K562 (cell line): ENCODE measurements around the gene DNER. TPM values are rescaled to one million over a fixed set of nuclear protein-coding genes. Genes with fewer than 3 reads are reported as not detected.

ENCODE experiments used
- ATAC-seq: fragments of 200-7000 bp; cut with Tn5 transposase; 3 replicates; pipeline ENCODE4 v1.9.1; 2020; ENCODE audit warnings: moderate library complexity
- BruUV-seq: library from RNA; stranded (reverse); fragments of 400-500 nt; replicated peaks from 2 replicates; lab custom pipeline; 2021; lab: Mats Ljungman, UMichigan
- CTCF ChIA-PET: fragments of 300-600 bp; formaldehyde crosslinking; extraction: SDS; loops from one replicate; lab custom pipeline; 2021; ENCODE audit warnings: low intra/inter-chr PET ratio; lab: Yijun Ruan, JAX
- POLR2A ChIA-PET: fragments of 300-600, 350-650 bp; sonication (Branson Sonifier 250); formaldehyde crosslinking; extraction: SDS; loops from one replicate; lab custom pipeline; 2021; ENCODE audit warnings: antibody characterized with exemption, inconsistent platforms; lab: Yijun Ruan, JAX
- DNase-seq, 4 experiments: peaks; one replicate each; pipeline versions ENCODE4 v3.0.0 to v3.0.0-alpha.2; 2011 to 2018; ENCODE audit warnings: low spot score in 3 of 4, mixed read lengths in 3 of 4; ENCODE audit errors: extremely low read depth in 1 of 4
- FAIRE-seq: peaks from 2 replicates; lab custom pipeline; 2011; peaks lifted over from hg19 to GRCh38; lab: Jason Lieb, UNC
- H2AFZ ChIP-seq: 2 replicates; pipeline ENCODE4 v1.6.0; 2011; ENCODE audit warnings: low read depth, low read length, control low read depth, inconsistent platforms
- H3K27ac ChIP-seq: fragments of 200-600 bp; 3 replicates; pipeline ENCODE4 v1.8.0; 2011; ENCODE audit warnings: low read depth, mild to moderate bottlenecking, control low read depth, inconsistent platforms, low read length, moderate library complexity, mixed read lengths; ENCODE audit errors: extremely low read depth
- H3K27me3 ChIP-seq, 2 experiments: fragments of 300-600 bp in 1 of 2; 2 replicates in 1 of 2; 3 replicates in 1 of 2; pipeline versions ENCODE4 v1.6.0 to v1.8.0; 2011; ENCODE audit warnings: inconsistent platforms in 2 of 2, low read length in 2 of 2, mild to moderate bottlenecking in 1 of 2, mixed read lengths in 1 of 2, moderate library complexity in 1 of 2; ENCODE audit not compliant: control insufficient read depth in 2 of 2, insufficient read depth in 2 of 2
- H3K36me3 ChIP-seq: fragments of 300-600 bp; 3 replicates; pipeline ENCODE4 v1.8.0; 2011; ENCODE audit warnings: mild to moderate bottlenecking, low read length, inconsistent platforms; ENCODE audit not compliant: control insufficient read depth, insufficient read depth
- H3K4me1 ChIP-seq, 2 experiments: fragments of 200-600 bp in 1 of 2; replicated peaks in 1 of 2; 2 replicates in 1 of 2; 3 replicates in 1 of 2; pipeline versions ENCODE4 v1.5.1 to v1.8.0; 2011; ENCODE audit warnings: inconsistent platforms in 2 of 2, low read length in 2 of 2, mild to moderate bottlenecking in 1 of 2, mixed read lengths in 1 of 2, moderate library complexity in 1 of 2; ENCODE audit not compliant: control insufficient read depth in 2 of 2, insufficient read depth in 2 of 2
- H3K4me2 ChIP-seq: 2 replicates; pipeline ENCODE4 v1.6.1; 2011; ENCODE audit warnings: low read length, control low read depth, inconsistent platforms, mixed read lengths; ENCODE audit not compliant: insufficient read depth
- H3K4me3 ChIP-seq: fragments of 200-600 bp; sonication (generic), shearing (Covaris generic); 2 replicates; pipeline ENCODE4 v1.5.1; 2016; ENCODE audit warnings: control low read depth, inconsistent platforms
- H3K79me2 ChIP-seq: fragments of 200-600 bp; 3 replicates; pipeline ENCODE4 v1.8.0; 2011; ENCODE audit warnings: low read length, inconsistent platforms; ENCODE audit not compliant: control insufficient read depth, insufficient read depth
- H3K9ac ChIP-seq, 2 experiments: 2 replicates each; pipeline versions ENCODE4 v1.6.0 to v1.6.1; 2011; ENCODE audit warnings: low read depth in 2 of 2, low read length in 2 of 2, control low read depth in 1 of 2, inconsistent platforms in 1 of 2, mild to moderate bottlenecking in 1 of 2, mixed read lengths in 1 of 2; ENCODE audit not compliant: insufficient read depth in 1 of 2
- H3K9me1 ChIP-seq: one replicate; pipeline ENCODE4 v1.6.0; 2011; ENCODE audit warnings: inconsistent platforms, mild to moderate bottlenecking, low read length, moderate library complexity; ENCODE audit not compliant: control insufficient read depth, insufficient read depth
- H3K9me3 ChIP-seq: replicated peaks from 2 replicates; pipeline ENCODE4 v1.5.1; 2011; ENCODE audit warnings: low read depth, low read length, inconsistent platforms; ENCODE audit not compliant: control insufficient read depth, insufficient read depth
- H4K20me1 ChIP-seq: replicated peaks from 2 replicates; pipeline ENCODE4 v1.6.1; 2011; ENCODE audit warnings: low read length, inconsistent platforms, mixed read lengths; ENCODE audit not compliant: control insufficient read depth, insufficient read depth
- MCM2 ChIP-seq: fragments of 450-650 bp; IDR thresholded peaks from 2 replicates; pipeline ENCODE4 v1.6.1; 2017; ENCODE audit warnings: low read depth, mild to moderate bottlenecking
- NR4A1 ChIP-seq, 2 experiments: fragments of 250-450 bp in 1 of 2; fragments of 450-650 bp in 1 of 2; sonication (Bioruptor Pico) in 1 of 2; IDR thresholded peaks; 2 replicates each; pipeline versions ENCODE4 v1.4.0 to v1.6.1; 2016 to 2020; ENCODE audit warnings: mild to moderate bottlenecking in 2 of 2, missing compliant biosample characterization in 1 of 2, missing genetic modification characterization in 1 of 2, moderate library complexity in 1 of 2
- STAT6 ChIP-seq: sonication (generic); formaldehyde crosslinking; IDR thresholded peaks from 2 replicates; pipeline ENCODE4 v1.8.1; 2023; ENCODE audit warnings: mild to moderate bottlenecking, missing genetic modification reagents
- ZNF12 ChIP-seq: sonication (generic); formaldehyde crosslinking; IDR thresholded peaks from 2 replicates; pipeline ENCODE4 v1.4.0; 2020; ENCODE audit warnings: mild to moderate bottlenecking, missing genetic modification reagents
- ZNF232 ChIP-seq: sonication (generic); formaldehyde crosslinking; IDR thresholded peaks from 2 replicates; pipeline ENCODE4 v1.8.0; 2022; ENCODE audit warnings: mild to moderate bottlenecking, missing genetic modification reagents
- ZNF445 ChIP-seq: fragments of 250-450 bp; sonication (Bioruptor Pico); IDR thresholded peaks from 2 replicates; pipeline ENCODE4 v1.4.0; 2020; ENCODE audit warnings: low read depth, mild to moderate bottlenecking, moderate library complexity
- ZNF75A ChIP-seq: fragments of 450-650 bp; formaldehyde crosslinking; IDR thresholded peaks from 2 replicates; pipeline ENCODE4 v1.4.0; 2020; ENCODE audit warnings: mild to moderate bottlenecking
- WGBS: fragments of 100-300 bp; shearing (Covaris generic); methylation state at CpG from one replicate; pipeline ENCODE4 v1.1.6; 2016; ENCODE audit warnings: low coverage, mixed read lengths; ENCODE audit not compliant: insufficient coverage; ENCODE audit errors: missing lambda C conversion rate; 5-methylcytosine and 5-hydroxymethylcytosine counted together
- in situ Hi-C: fragments of 300-500 bp; cut with MboI; formaldehyde crosslinking; loops from 4 replicates; pipeline ENCODE4 v1.15.0; 2018; ENCODE audit warnings: inconsistent platforms, mixed read lengths
- intact Hi-C: fragments of 100-400 bp; cut with micrococcal nuclease; formaldehyde crosslinking; loops from 2 replicates; pipeline ENCODE4 v1.14.2; 2022
- polyA plus RNA-seq, 8 experiments: library from polyadenylated mRNA; depleted of rRNA in 4 of 8; stranded (reverse) in 5 of 8; unstranded in 3 of 8; fragments of >200 nt; fragmentation: Nextera tagmentation in 2 of 8; fragmentation: Illumina TruSeq in 1 of 8; extraction: Ambion mirVana in 2 of 8; extraction: Trizol in 1 of 8; gene quantifications; 2 replicates each; pipeline versions ENCODE4 v1.2.1 to v1.2.3, GENCODE V29; 2011 to 2014; ENCODE audit warnings: inconsistent platforms in 1 of 8, missing spikeins in 1 of 8
- total RNA-seq, 7 experiments: library from RNA; depleted of rRNA in 6 of 7; stranded (reverse); fragments of >200 nt in 6 of 7; fragmentation: Illumina TruSeq in 2 of 7; extraction: Trizol in 2 of 7; gene quantifications; 2 replicates each; pipeline versions ENCODE4 v1.2.1 to v1.2.3, GENCODE V29; 2011 to 2021; ENCODE audit warnings: low replicate concordance in 1 of 7

The DNER gene
- total and polyA plus RNA-seq, 9 of the 15 experiments (the other 6 are each of a cell fraction or from before 2014, with no cell fraction given): not detected

GRCh38 chr2:229610872-229611271 is 103.5 kb downstream of the DNER start:
- H4K20me1 ChIP-seq: no peaks in the 10 kb centered on the region
- intact Hi-C loops (no loop called here), in situ Hi-C loops (no loop called here)
- no peaks in the 10 kb centered on the region for H3K4me1 ChIP-seq
- H3K27ac ChIP-seq: no peak overlapping the region
- H3K4me2 ChIP-seq: no peak overlapping the region
- no peak overlapping the region for H3K9ac ChIP-seq
- BruUV-seq: no TSS peak
- FAIRE-seq (no peak), ATAC-seq (no peak), DNase-seq (no peak)
- 0% methylated on average over 2 of the region's 2 CpGs for WGBS
- ChIA-PET CTCF (no interaction called here), POLR2A (no interaction called here)
- no peaks in the 10 kb centered on the region; a peak in 1 of 5 replicates for H3K27me3 ChIP-seq
- no peaks in the 10 kb centered on the region for H3K79me2 ChIP-seq
- H3K4me3 ChIP-seq: no peak overlapping the region
- no peak for TF ChIP-seq STAT6 (CRISPR knock-in tag)
- no peak for TF ChIP-seq ZNF12 (CRISPR knock-in tag)
- no peak for TF ChIP-seq ZNF75A (CRISPR knock-in tag)
- TF ChIP-seq NR4A1 (CRISPR knock-in tag; IDR thresholded peaks at IDR 0.05): no peak
- no peak for TF ChIP-seq NR4A1 (tag; IDR thresholded peaks at IDR 0.05)
- no peak for TF ChIP-seq ZNF445 (CRISPR knock-in tag)
- TF ChIP-seq ZNF232: no peak
- TF ChIP-seq MCM2: no peak
- H3K9me3 ChIP-seq: no peaks in the 10 kb centered on the region
- H3K9me1 ChIP-seq: no peaks in the 10 kb centered on the region
- H2AFZ ChIP-seq: no peak overlapping the region
- no peaks in the 10 kb centered on the region for H3K36me3 ChIP-seq
